ENCODE results near the gene MYO18B.

The MYO18B gene

GRCh38 chr22:25751174-25751581 is 9.2 kb downstream of the MYO18B start:
- no peak for DNase-seq

- no peak for DNase-seq
These were observed 10.7 kb downstream of the MYO18B start for GRCh38 chr22:25752615-25753214.

- no peak for DNase-seq
These were observed 11.3 kb downstream of the MYO18B start for GRCh38 chr22:25753252-25753651.

GRCh38 chr22:25754527-25755202 is 12.7 kb downstream of the MYO18B start:
- DNase-seq, result no peak

- DNase-seq, result no peak
These were observed 15.7 kb downstream of the MYO18B start for GRCh38 chr22:25757686-25758085.

GRCh38 chr22:25758316-25758715 is 16.3 kb downstream of the MYO18B start:
- DNase-seq, result no peak

GRCh38 chr22:25759825-25760231 is 17.8 kb downstream of the MYO18B start:
- peak in 1 of 2 donors; percentile 37 for DNase-seq

GRCh38 chr22:25760294-25760693 is 18.3 kb downstream of the MYO18B start:
- DNase-seq, result no peak

GRCh38 chr22:25760848-25761595 is 19.0 kb downstream of the MYO18B start:
- no peak for DNase-seq

GRCh38 chr22:25762147-25762546 is 20.2 kb downstream of the MYO18B start:
- no peak for DNase-seq

- no peak for DNase-seq
These were observed 21.3 kb downstream of the MYO18B start for GRCh38 chr22:25763239-25763777.

GRCh38 chr22:25764270-25765015 is 22.5 kb downstream of the MYO18B start:
- DNase-seq, result no peak

GRCh38 chr22:25765016-25765367 is 23.0 kb downstream of the MYO18B start:
- no peak for DNase-seq

- DNase-seq, result no peak
These were observed 23.8 kb downstream of the MYO18B start for GRCh38 chr22:25765801-25766200.

- no peak for DNase-seq
These were observed 24.4 kb downstream of the MYO18B start for GRCh38 chr22:25766418-25766817.

- DNase-seq, result no peak
These were observed 28.3 kb downstream of the MYO18B start for GRCh38 chr22:25770333-25770732.

GRCh38 chr22:25772288-25772687 is 30.3 kb downstream of the MYO18B start:
- no peak for DNase-seq

- DNase-seq, result no peak
These were observed 32.6 kb downstream of the MYO18B start for GRCh38 chr22:25774575-25775026.

- no peak for DNase-seq
These were observed 33.5 kb downstream of the MYO18B start for GRCh38 chr22:25775531-25775930.

GRCh38 chr22:25777411-25777810 is 35.4 kb downstream of the MYO18B start:
- no peak for DNase-seq

- DNase-seq, result no peak
These were observed 35.9 kb downstream of the MYO18B start for GRCh38 chr22:25777870-25778269.

- DNase-seq, result no peak
These were observed 37.4 kb downstream of the MYO18B start for GRCh38 chr22:25779426-25779825.

GRCh38 chr22:25779890-25780289 is 37.9 kb downstream of the MYO18B start:
- DNase-seq, result no peak

All from CD4-positive, alpha-beta T cell treated with Interleukin-4 for 1 hour (primary cell).